T-helper 2 cell treated with Interferon-gamma antibody and Interleukin-4, amounts not matched to agents 5 μg/mL and 100 μg/mL, for 36 hours (primary cell): ENCODE results near the gene BMPR1B.
"Not testable (repeated sequence)": the region's sequence is repeated elsewhere in the genome, so short reads cannot be mapped to it uniquely, and the experiment has no call there.

Experiments
- DNase-seq: peaks from one replicate; pipeline ENCODE4 v3.0.0; 2021; ENCODE audit warnings: low spot score
- H3K27ac Mint-ChIP-seq: one replicate; pipeline ENCODE4 v1.8.0; 2021; ENCODE audit warnings: mild to moderate bottlenecking, mixed read lengths
- H3K27me3 Mint-ChIP-seq: one replicate; pipeline ENCODE4 v1.8.0; 2021; ENCODE audit warnings: low read depth, mixed read lengths
- H3K36me3 Mint-ChIP-seq: one replicate; pipeline ENCODE4 v1.8.0; 2021; ENCODE audit warnings: low read depth, mixed read lengths
- H3K4me1 Mint-ChIP-seq: one replicate; pipeline ENCODE4 v1.8.0; 2021; ENCODE audit warnings: low read depth, mixed read lengths
- H3K4me3 Mint-ChIP-seq: one replicate; pipeline ENCODE4 v1.8.0; 2022; ENCODE audit warnings: mild to moderate bottlenecking, moderate library complexity, mixed read lengths
- H3K9me3 Mint-ChIP-seq: one replicate; pipeline ENCODE4 v1.8.0; 2021; ENCODE audit warnings: mixed read lengths

BMPR1B gene

DNA sequence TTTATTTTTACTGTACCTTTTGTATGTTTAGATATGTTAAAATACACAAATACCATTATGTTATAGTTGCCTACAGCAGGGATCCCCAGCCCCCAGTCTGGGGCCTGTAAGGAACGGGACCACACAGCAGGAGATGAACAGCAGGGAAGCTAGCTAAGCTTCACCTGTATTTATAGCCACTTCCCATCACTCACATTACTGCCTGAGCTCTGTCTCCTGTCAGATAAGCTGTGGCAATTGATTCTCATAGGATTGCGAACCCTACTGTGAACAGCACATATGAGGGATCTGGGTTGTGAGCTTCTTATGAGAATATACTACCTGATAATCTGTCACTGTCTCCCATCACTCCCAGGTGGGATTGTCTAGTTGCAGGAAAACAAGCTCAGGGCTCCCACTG is 73.9 kb downstream of the BMPR1B start:
- no peak for DNase-seq
- no peak overlapping the region for H3K27ac Mint-ChIP-seq
- H3K4me1 Mint-ChIP-seq, result no peaks in the 10 kb centered on the region
- no peaks in the 10 kb centered on the region for H3K9me3 Mint-ChIP-seq
- H3K27me3 Mint-ChIP-seq, result no peaks in the 10 kb centered on the region
- H3K4me3 Mint-ChIP-seq, result no peak overlapping the region
- H3K36me3 Mint-ChIP-seq, result no peaks in the 10 kb centered on the region

DNA sequence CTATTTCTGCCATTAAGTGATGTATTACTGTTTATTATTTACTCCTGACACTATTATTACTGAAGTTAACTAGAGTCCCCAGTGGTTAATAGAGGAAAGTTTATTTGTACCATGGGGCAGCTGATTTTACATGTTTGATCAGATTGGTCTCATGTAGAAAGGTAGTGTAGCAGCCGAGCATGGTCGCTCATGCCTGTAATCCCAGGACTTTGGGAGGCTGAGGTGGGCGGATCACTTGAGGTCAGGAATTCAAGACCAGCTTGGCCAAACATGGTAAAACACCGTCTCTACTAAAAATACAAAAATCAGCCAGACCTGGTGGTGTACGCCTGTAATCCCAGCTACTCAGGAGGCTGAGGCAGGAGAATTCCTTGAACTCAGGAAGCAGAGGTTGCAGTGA is 74.6 kb downstream of the BMPR1B start:
- H3K9me3 Mint-ChIP-seq, H3K27ac Mint-ChIP-seq, H3K27me3 Mint-ChIP-seq, H3K4me3 Mint-ChIP-seq, H3K36me3 Mint-ChIP-seq, DNase-seq, H3K4me1 Mint-ChIP-seq: not testable (repeated sequence)

DNA sequence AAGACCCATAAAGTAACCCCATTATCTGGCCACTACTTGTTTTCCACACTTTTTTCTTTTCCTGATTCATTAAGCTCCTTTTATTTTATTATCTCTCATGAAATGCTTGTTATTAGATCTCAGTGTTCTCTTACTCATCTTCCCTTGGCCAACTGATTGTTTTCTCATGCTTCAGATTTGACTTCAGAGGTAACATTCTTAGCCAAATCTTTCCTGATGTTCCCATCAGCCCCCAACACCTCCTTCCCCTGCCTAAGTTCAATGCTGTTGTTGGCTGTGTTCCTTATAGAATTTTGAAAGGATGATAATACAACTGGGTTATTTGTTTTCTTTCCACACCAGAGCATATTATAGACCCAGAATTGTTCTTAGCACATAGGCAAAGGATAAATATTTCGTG is 75.6 kb downstream of the BMPR1B start:
- DNase-seq, result no peak
- Mint-ChIP-seq H3K9me3 (no peaks in the 10 kb centered on the region), H3K4me3 (no peak overlapping the region), H3K4me1 (no peaks in the 10 kb centered on the region), H3K36me3 (no peaks in the 10 kb centered on the region), H3K27ac (no peak overlapping the region), H3K27me3 (no peaks in the 10 kb centered on the region)

DNA sequence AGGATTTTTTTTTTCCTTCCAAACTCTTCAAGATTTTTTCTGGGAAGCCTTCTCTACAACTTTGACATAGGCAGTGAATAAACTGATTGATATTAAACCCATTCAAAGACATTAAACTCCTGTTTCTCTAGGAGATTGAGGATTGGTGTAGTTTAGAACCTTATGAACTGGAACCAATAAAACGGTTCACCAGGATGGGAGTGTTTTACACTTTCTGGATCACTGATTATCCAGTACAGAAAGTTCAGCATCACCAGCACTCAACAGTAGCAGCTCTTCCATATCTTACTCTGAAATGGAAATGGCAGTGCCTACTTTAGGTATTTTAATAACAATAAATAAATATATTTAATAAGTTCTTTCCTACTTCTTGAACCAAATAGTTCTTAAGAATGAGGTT is 76.7 kb downstream of the BMPR1B start:
- Mint-ChIP-seq H3K27me3 (no peaks in the 10 kb centered on the region), H3K4me3 (no peak overlapping the region), H3K27ac (no peak overlapping the region), H3K9me3 (no peaks in the 10 kb centered on the region), H3K4me1 (no peaks in the 10 kb centered on the region), H3K36me3 (no peaks in the 10 kb centered on the region)
- DNase-seq, result no peak

DNA sequence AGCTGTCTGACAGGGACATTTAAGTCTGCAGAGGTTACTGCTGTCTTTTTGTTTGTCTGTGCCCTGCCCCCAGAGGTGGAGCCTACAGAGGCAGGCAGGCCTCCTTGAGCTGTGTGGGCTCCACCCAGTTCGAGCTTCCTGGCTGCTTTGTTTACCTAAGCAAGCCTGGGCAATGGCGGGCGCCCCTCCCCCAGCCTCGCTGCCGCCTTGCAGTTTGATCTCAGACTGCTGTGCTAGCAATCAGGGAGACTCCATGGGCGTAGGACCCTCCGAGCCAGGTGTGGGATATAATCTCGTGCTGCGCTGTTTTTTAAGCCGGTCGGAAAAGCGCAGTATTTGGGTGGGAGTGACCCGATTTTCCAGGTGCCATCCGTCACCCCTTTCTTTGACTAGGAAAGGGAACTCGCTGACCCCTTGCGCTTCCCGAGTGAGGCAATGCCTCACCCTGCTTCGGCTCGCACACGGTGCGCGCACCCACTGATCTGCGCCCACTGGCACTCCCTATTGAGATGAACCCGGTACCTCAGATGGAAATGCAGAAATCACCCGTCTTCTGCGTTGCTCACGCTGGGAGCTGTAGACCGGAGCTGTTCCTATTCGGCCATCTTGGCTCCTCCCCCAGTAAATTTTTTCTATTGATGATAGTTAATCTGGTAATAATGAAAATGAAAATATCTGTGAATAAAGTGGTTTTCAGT is 83.6 kb downstream of the BMPR1B start:
- H3K4me3 Mint-ChIP-seq, H3K27me3 Mint-ChIP-seq, H3K9me3 Mint-ChIP-seq, H3K4me1 Mint-ChIP-seq, DNase-seq, H3K27ac Mint-ChIP-seq, H3K36me3 Mint-ChIP-seq: not testable (repeated sequence)

DNA sequence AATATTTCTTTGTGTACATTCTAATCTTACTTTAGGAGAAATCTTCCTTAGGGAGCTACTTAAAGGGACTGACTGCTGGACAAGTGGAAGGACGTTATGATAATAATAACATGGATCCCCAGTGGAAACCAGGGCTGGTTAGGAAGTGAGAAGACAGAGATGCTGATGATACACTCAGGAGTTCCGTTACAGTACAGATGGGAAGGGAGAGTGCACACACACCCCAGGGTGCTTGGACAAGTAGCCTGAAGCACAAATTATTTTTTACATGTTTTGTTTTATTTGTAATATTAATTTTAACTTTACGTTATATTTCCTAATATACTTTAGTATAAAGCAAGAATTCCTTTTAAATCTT is 84.1 kb downstream of the BMPR1B start:
- Mint-ChIP-seq H3K36me3 (no peaks in the 10 kb centered on the region), H3K27ac (no peak overlapping the region), H3K9me3 (no peaks in the 10 kb centered on the region), H3K27me3 (no peaks in the 10 kb centered on the region), H3K4me3 (no peak overlapping the region), H3K4me1 (no peaks in the 10 kb centered on the region)
- no peak for DNase-seq

DNA sequence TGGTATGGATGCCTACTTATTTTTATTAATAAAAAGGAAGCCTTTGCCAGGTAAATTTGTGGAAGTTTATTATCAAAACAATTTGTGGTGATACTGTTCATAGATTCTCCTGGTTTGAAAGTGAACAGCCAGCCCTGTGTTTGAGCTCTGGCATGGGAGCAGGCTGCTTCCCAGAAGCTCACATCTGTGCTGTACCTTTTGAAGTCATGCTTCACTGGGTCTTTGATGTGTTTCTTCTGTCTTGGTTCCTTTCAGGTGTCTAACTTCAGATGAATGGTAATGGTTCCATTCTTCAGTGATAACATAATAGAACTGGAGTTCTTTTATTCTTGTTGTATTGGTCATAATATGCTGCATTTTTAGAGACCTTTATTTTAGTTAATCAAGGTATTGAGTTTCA is 85.5 kb downstream of the BMPR1B start:
- Mint-ChIP-seq H3K27ac (no peak overlapping the region), H3K4me3 (no peak overlapping the region)
- DNase-seq, result no peak

DNA sequence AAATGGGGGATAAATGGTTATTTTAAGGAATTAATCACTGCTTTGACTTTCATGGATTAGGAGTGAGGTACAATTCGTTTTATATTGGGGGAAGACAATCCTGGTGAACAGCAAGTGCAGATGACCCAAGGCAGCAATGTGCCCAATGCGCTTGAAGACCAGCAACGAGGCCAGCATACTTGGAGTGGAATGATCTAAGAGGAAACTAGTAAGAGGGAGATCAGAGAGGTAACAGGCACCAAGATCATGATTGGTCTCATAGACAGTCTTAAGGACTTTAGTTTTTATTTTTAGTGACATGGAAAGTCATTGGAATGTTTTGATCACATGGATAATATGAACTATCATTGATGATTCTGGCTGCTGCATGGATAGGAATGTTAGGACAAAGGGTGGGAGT is 90.6 kb downstream of the BMPR1B start:
- H3K4me1 Mint-ChIP-seq, result no peaks in the 10 kb centered on the region
- no peaks in the 10 kb centered on the region for H3K9me3 Mint-ChIP-seq
- no peak overlapping the region for H3K4me3 Mint-ChIP-seq
- DNase-seq, result no peak
- H3K27ac Mint-ChIP-seq, result no peak overlapping the region
- H3K27me3 Mint-ChIP-seq, result no peaks in the 10 kb centered on the region
- H3K36me3 Mint-ChIP-seq, result no peaks in the 10 kb centered on the region

More for the DNA sequence above, 85.5 kb downstream of the BMPR1B start:
- H3K27me3 Mint-ChIP-seq, result no peaks in the 10 kb centered on the region
- H3K9me3 Mint-ChIP-seq, result no peaks in the 10 kb centered on the region
- no peaks in the 10 kb centered on the region for H3K4me1 Mint-ChIP-seq
- H3K36me3 Mint-ChIP-seq, result no peaks in the 10 kb centered on the region

DNA sequence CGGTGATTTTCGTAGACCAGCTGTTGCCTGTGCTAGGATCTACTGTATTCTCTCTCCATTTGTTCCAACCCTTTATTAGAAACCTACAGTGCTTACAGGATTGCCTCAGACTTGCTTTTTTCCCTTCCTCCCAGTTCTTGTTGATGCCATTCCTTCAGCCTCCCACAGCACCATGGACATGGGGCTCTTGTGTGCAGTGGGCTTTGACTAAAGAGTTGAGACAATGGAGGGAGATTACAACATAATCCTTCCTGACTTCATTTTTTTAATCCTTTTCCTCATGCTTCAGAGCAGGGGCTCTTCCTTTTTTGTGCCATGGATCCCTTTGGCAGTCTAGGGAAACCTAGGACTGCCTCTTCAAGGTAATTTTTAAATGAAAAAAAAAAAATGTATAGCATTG is 92.1 kb downstream of the BMPR1B start:
- H3K36me3 Mint-ChIP-seq, result no peaks in the 10 kb centered on the region
- no peaks in the 10 kb centered on the region for H3K4me1 Mint-ChIP-seq
- H3K27me3 Mint-ChIP-seq, result no peaks in the 10 kb centered on the region
- H3K4me3 Mint-ChIP-seq, result no peak overlapping the region
- no peak overlapping the region for H3K27ac Mint-ChIP-seq
- no peaks in the 10 kb centered on the region for H3K9me3 Mint-ChIP-seq
- no peak for DNase-seq

DNA sequence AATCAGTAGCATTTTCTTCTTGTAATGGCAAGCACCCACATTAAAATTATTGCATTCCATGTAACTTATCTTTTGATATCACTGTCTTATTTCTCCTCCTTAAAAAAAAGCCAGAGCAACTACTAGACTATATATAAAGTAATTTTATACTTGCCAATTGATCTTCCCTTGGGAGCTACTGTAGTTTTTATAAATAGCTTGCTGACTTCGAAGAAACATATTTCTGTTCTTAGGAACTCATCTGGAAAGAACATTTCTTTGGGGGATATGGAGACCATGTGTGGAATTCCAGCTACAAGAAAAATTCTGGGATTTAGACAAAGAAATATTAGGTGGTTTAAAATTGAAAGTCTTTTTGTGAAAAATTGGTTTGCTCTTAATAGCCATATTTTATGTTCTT is 94.9 kb downstream of the BMPR1B start:
- no peaks in the 10 kb centered on the region for H3K9me3 Mint-ChIP-seq
- no peak overlapping the region for H3K27ac Mint-ChIP-seq

DNA sequence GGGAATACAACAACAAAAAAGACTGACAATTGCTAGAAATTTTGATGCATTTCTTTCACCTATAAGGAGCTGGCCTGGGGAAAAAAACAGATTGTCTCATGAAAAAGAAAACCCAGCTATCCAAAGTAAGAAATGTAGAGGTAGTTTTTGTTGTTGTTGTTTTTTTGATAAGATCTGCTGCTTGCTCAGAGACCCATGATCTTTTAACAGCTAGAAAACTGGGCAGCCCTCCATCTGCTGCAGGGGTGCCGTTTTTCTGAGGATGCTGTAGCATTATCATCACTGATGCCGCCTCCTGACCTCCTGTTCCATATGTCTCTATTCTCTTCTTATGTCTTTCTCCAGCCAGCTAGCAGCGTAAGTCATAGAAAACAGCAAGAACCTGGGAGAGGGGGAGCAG is 98.3 kb downstream of the BMPR1B start:
- Mint-ChIP-seq H3K27ac (no peak overlapping the region), H3K4me3 (no peak overlapping the region), H3K9me3 (no peaks in the 10 kb centered on the region), H3K36me3 (no peaks in the 10 kb centered on the region), H3K4me1 (no peaks in the 10 kb centered on the region), H3K27me3 (no peaks in the 10 kb centered on the region)
- no peak for DNase-seq

More for the DNA sequence above, 94.9 kb downstream of the BMPR1B start:
- no peak for DNase-seq
- no peak overlapping the region for H3K4me3 Mint-ChIP-seq
- no peaks in the 10 kb centered on the region for H3K36me3 Mint-ChIP-seq
- H3K27me3 Mint-ChIP-seq, result no peaks in the 10 kb centered on the region
- no peaks in the 10 kb centered on the region for H3K4me1 Mint-ChIP-seq

DNA sequence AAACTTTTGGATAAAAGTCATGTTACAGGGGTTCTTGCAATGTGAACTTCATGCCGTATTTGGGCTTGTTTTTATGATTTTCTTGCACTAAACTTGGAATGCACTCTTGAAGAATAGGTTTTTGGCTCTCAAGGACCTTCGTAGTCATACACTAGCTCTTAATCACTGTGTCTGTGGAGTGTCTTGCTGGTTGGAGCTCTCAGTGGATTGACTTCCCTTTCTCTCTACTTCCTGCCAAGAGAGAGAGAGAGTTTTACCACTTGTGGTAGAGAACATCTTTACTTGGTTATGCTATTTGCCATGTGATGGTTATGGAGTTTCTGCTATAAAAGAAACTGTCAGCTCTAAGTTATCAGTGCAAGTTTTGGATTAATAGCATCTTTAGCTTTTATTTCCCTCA is 112.4 kb downstream of the BMPR1B start:
- H3K27ac Mint-ChIP-seq, result no peak overlapping the region
- no peak overlapping the region for H3K4me3 Mint-ChIP-seq

DNA sequence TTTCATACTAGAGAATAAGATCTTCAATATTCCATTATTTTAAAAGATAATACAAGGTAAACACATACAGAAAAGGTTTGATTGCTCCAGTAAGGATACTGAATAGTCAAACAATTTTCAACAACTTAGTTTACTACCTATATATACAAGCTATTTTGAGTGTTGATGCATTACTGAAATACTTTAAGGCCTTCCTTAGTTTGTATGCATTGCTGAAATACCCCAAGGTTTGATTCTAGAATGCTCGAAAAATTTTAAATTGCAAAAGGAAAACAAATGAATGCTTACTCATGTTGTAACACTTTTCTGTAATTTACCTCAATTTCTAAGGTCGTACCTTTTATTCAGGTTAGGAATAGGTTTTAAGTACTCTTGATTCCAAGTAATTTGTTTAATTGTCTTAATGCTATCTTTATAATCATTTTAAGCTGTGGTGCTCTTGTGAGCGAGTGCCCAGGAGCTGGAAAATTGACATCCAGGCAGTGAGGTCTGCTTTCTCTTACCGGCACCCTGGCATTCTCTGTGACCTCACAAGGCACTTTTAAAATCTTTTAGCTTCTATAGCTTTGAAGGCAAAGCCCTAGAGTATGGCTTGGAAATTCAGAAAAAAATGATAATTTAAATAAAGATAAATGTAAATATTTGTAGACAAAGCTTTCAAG is 114.0 kb downstream of the BMPR1B start:
- Mint-ChIP-seq H3K36me3 (no peaks in the 10 kb centered on the region), H3K9me3 (no peaks in the 10 kb centered on the region), H3K27me3 (no peaks in the 10 kb centered on the region), H3K27ac (no peak overlapping the region), H3K4me3 (no peak overlapping the region), H3K4me1 (no peaks in the 10 kb centered on the region)
- DNase-seq, result no peak

More for the DNA sequence above, 112.4 kb downstream of the BMPR1B start:
- Mint-ChIP-seq H3K9me3 (no peaks in the 10 kb centered on the region), H3K36me3 (no peaks in the 10 kb centered on the region), H3K4me1 (no peaks in the 10 kb centered on the region), H3K27me3 (no peaks in the 10 kb centered on the region)
- DNase-seq, result no peak

DNA sequence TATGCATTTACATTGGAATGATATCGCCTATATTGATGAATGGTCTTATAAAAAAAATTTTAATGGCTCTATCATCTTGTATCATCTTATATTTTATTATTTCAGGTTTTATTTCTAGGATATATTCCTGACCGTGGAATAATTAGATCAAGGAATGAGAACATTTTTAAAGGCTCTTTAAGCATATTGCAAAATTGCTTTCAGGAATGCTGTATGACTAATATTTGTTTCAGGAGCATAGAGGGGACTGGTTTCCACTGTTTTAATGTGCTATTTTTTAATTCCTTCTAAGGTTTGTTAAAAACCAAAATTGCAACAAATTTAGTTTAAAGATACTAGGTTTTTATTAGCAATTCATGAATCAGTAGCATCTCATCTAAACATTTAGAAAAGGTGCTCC is 120.2 kb downstream of the BMPR1B start:
- no peaks in the 10 kb centered on the region for H3K27me3 Mint-ChIP-seq
- no peak overlapping the region for H3K27ac Mint-ChIP-seq
- no peaks in the 10 kb centered on the region for H3K36me3 Mint-ChIP-seq
- H3K9me3 Mint-ChIP-seq, result no peaks in the 10 kb centered on the region
- no peaks in the 10 kb centered on the region for H3K4me1 Mint-ChIP-seq
- H3K4me3 Mint-ChIP-seq, result no peak overlapping the region
- DNase-seq, result no peak

DNA sequence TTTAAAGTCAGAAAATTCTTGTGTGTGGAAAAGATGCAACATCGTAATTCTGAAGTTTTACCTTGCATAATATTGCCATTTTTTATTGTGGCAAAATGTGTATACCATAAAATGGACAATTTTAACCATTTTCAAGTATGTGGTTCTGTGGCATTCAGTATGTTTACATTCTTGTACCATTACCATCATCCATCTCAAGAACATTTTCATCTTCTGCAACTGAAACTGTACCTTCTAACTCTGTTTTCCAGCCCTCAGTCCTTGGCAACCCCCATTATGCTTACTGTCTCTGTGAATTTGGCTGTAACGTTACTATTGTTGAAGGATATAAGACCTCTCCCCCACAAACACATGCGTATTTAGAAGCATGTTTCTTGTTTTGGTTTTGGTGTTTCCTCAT is 123.2 kb downstream of the BMPR1B start:
- H3K36me3 Mint-ChIP-seq, result no peaks in the 10 kb centered on the region
- H3K27ac Mint-ChIP-seq, result no peak overlapping the region
- no peak for DNase-seq

More for the DNA sequence above, 123.2 kb downstream of the BMPR1B start:
- H3K4me1 Mint-ChIP-seq, result no peaks in the 10 kb centered on the region
- H3K4me3 Mint-ChIP-seq, result no peak overlapping the region
- no peaks in the 10 kb centered on the region for H3K27me3 Mint-ChIP-seq
- no peaks in the 10 kb centered on the region for H3K9me3 Mint-ChIP-seq
